ENCODE measurements around the gene FILIP1L.

- TF ChIP-seq SIN3A (IDR thresholded peaks at IDR 0.05; ENCODE audit: borderline replicate concordance, insufficient read depth, low read length) (no peak), REST (IDR thresholded peaks at IDR 0.05; ENCODE audit: insufficient read depth in 1 of 2, low read depth in 2 of 2, low read length in 2 of 2) (no peak), POLR2AphosphoS5 (IDR thresholded peaks at IDR 0.05; ENCODE audit: low read depth, low read length) (no peak), TAF1 (IDR thresholded peaks at IDR 0.05; ENCODE audit: borderline replicate concordance, insufficient read depth, low read length) (no peak)
Measured at GRCh38 chr3:99899603-99900002, 214.7 kb downstream of the FILIP1L start.
